GM18873 (cell line): ENCODE data around the gene BCL10.

Experiments
- ATAC-seq: cut with Tn5 transposase; IDR thresholded peaks from one replicate; pipeline ENCODE4 v1.9.1; 2021; ENCODE audit warnings: mild to moderate bottlenecking, moderate library complexity, moderate number of reproducible peaks; ENCODE audit not compliant: unreplicated experiment, low FRiP score

The BCL10 gene

DNA sequence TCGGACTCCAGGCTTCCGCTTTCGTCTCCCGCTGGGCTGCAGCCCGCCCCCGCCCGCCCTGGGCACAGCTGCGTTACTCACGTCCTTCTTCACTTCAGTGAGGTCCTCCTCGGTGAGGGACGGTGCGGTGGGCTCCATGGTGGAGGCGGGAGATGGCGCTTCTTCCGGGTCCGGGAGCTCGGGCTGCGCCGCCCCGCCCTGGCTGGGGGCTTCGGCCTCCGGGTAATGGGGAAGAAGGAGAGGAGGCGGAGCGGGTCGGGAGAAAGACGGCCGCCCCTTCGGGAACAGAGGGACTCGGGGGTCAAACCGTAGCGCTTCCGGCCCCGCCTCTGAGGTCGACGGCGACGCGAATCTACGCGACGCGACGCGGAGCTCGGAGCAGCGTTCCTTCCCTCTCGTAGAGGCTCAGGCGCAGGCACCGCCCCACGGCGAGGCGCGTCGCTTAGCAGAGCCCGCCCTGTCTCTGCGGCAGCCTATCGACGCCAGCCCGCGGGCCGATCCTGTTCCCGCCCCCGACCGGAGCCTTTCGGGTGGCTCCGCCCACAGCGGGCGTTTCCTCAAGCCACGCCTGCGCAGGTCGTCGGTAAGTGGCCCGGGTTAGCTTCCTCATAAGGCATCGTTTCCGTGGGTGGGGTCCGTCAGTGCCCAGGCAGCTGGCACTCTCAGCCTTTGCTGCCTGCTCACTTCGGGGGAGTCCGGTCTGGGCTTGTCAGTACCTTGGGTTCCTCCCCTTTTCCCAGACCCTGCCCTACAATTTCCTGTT is at the start of gene BCL10:
BCL10 (minus strand) TSS at position 418 of the 763 bp plus-strand sequence; CDS start at position 138, 280 bp downstream.
- peak; percentile 92 for ATAC-seq

DNA sequence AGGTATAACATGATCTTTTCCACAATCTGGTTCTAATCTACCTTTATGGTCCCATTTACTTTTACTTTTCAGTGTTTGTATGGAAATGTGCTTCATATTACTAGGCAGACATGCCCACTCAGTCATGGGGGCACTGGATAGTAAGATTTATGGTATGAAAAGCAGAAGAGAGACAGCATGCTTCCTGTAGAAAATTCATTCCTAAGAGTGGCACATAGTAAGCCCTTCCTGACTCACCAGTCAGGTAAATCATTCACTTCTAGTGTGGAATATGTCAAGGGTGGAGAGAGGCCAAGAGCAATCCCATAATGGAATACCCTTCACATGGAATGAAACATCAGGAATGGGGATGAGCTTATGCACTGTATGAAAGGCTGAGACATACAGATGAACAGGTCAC is 49.5 kb upstream of the BCL10 start:
- no peak for ATAC-seq

DNA sequence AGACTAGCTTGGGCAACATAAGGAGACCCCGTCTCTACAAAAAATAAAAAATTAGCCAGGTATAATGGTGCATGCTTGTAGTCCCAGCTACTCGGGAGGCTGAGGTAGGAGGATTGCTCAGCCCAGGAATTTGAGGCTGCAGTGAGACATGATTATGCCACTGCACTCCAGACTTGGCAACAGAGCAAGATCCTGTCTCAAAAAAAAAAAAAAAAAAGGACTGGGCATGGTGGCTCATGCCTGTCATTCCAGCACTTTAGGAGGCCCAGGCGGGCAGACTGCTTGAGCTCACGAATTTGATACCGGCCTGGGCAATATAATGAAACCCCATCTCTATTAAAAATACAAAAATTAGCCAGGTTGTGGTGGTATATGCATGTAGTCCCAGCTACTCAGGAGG is 47.3 kb upstream of the BCL10 start:
- no peak for ATAC-seq

DNA sequence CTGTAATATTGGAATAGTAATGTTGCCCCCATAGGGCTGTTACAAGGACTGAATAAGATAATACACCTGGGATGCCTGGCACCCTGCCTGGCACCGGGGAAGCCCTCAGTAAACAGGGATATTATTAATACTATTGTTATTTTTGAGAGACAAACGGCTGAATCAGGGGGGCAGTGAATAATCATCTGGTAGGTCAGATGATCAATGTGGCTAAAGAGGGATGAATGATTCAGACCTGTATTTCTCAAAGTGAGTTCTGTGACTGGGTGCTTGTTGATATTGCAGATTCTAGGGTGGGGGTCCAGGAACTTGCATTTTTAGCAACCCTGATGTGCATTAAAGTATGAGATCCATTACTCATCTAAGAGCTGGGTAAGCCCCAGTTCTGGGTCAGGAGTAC is 46.2 kb upstream of the BCL10 start:
- ATAC-seq, result no peak

DNA sequence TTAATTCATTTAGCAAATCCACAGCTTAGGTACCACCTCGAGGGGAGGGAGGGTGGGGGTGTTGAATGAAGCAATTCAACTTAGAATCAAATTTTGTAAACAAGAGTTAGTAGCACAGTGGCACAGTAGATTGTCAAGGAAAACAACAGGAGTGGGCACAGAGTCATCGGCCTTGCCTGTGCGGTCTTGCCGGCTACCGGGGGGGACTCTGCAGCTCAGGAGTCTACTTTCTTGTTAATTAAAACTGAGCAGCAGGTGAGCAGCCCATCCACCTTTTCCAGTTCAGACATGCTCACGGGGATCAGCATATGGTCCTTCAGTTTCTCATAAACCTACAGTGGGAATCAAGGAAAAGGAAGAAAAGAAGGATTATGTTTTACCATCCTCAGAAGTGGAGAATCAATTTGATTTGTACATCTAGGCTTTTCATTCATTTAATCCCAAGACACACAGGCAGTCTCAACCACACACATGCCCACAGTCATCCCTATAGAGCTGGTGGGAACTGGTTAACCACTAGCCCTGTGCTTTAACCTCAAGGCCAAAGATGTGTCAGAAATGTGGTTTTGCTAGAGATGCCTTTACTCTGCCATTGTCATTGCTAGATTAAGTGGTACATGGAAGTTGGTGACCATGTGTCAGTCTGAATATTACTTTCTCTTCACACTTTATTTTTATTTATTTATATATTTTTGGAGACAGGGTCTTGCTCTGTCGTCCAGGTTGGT is 45.0 kb upstream of the BCL10 start:
- ATAC-seq, result no peak

DNA sequence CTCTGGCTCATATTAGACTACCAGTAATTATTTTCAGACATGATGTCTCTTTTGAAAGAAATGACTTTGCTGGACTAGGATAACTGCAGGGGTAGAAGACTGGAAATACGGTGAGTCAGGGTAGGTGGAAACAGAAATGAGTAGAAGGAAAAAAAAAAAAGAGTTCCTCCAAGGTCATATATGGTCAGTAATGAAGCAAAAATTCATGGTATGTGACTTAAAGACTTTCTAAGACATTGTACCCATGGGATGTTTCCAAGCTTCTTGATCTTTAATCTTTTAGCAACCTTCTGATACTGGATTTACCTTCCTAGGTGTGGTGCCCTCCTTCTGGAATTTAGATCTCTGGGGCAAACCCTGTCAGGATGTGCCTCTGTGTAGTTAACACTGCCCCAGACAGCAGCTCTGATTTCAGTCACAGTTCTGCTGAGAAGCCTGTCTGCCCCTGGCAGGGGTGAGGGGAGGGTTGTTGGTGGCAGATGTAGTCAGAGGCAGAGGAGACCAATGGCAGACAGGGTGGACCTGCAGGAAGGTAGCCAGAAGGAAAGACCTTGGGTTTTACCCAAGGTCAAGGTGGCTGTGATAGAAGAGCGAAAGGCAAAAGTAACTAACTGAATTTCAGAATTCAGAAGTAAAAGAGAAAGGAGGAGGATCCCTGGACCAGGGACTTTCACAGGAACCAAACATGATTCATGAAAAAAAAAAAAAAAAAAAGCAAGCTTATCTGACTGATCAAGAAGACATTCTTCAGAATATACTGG is 44.1 kb upstream of the BCL10 start:
- no peak for ATAC-seq

DNA sequence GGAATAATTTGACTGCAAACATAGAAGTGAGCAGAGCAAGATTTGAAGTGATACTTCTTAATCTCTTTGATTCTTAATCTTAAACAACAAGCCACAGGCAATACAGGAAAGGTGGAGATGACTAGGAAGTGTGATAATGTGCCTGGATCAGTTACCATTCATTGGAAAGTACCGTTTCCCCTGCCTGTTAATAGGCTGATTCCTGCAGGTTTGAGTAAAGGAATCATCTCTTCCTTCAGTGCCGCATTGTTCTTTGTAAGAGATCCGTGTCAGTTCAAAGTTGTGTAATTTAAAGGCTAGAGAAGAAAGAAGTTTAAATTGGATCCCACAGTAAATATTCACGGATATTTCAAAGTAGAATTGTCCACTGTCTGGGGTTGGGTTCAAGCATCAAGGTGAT is 43.5 kb upstream of the BCL10 start:
- ATAC-seq, result no peak

DNA sequence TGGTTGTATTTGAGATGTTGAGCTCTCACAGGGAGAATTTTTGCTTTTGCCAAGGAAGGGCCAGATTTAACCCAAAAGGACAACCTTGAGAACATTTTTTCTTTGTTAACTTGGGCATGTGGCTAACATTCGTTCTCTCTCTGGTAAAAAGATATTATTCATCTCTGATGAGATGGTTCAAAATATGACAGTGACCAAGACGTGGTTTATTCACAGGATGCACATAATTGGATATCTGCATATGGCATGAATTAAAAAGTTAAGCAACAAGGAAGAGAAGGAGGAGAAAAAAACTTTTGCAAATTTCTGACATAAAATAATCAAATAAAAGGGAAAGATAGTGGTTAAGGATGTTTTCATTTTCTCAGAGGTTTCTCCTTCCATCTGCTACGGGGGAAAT is 43.1 kb upstream of the BCL10 start:
- no peak for ATAC-seq

DNA sequence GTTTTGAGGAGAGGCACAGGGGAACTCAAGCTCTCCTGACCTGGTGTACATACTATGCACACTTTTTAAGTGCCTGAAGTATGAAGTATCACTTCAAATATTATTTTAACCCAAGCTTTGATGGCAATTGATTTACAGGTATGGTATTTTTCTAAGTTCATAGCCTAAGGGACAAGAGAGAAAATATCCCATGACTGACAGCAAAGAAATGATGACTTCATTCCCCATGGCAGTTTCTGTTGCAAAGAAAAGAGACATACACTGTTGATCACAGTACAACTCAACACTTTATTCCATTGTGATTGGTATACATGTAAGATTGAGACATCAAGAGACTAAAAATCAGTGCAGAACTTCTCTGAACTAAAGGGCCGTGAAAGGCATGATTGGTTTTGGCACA is 41.8 kb upstream of the BCL10 start:
- no peak for ATAC-seq

DNA sequence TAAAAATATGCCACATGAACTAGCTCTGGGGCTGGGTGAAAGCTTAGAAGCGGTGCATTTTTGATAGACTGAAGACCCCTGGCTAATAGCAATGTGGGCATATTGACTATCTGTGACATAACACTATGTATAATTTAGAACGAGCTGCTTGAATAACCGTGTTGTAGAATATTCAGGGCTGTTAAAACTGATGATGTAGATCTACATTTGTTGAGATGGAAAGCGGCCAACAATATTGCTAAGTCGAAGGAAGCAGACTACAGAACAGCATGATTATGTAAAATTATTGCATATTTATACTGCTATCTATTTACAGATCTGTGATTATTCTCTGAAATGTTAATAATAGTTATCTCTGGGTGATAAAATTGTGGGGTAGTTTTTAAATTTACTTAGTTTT is 41.1 kb upstream of the BCL10 start:
- ATAC-seq, result no peak

DNA sequence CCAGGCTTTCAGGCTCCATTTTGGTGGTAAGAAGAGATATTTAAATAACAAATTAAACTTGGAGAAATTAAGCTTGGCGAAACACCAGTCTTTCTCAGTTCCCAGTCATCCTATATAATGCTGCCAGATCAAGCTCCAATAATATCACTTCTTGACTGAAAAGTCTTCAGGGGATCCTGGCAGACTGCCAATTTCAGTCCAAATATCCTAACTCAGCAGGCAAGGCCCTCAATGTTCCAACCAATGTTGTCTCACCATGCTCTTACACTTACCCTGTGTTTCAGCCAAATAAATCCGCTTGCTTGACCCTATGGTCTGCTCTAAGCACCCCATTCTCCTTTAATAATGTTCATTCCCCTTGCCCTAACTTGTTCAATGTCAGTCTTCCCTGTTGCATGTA is 39.9 kb upstream of the BCL10 start:
- ATAC-seq, result no peak

DNA sequence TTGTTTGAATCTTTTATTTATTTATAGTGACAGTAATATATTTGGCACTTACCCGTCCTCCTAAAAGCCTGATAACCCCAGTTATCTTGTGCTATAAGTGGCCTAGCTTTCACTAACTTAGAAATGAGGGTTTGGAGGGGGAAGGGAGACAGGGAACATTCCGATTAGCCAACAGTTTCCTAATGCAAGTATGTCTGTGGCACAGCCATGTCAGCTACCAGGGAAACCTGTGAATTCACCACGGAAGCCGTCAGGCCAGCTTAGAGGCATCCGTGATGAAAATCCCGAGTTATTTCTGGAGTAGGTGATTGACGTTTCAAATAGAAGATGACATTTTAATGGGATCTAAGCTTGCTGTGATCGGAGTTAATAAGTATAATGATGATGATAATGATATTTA is 39.4 kb upstream of the BCL10 start:
- no peak for ATAC-seq

DNA sequence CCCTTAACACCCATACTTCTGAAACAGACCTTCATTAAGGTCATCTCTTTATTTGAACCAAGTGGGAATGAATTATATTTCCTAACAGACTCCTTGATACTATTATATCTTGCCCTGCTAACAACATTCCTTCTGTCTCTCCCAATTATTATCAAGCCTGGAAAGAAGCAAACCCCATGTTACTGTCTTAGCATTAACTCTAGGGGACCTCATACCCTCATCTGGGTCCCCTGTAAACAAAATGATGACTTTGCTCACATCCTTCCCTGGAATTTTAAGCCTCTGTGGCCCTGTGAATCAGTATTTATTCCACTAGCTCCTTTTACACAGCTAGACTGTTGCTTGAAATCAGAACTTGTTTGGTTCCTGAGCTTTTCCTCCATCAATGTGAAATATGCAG is 38.3 kb upstream of the BCL10 start:
- no peak for ATAC-seq

DNA sequence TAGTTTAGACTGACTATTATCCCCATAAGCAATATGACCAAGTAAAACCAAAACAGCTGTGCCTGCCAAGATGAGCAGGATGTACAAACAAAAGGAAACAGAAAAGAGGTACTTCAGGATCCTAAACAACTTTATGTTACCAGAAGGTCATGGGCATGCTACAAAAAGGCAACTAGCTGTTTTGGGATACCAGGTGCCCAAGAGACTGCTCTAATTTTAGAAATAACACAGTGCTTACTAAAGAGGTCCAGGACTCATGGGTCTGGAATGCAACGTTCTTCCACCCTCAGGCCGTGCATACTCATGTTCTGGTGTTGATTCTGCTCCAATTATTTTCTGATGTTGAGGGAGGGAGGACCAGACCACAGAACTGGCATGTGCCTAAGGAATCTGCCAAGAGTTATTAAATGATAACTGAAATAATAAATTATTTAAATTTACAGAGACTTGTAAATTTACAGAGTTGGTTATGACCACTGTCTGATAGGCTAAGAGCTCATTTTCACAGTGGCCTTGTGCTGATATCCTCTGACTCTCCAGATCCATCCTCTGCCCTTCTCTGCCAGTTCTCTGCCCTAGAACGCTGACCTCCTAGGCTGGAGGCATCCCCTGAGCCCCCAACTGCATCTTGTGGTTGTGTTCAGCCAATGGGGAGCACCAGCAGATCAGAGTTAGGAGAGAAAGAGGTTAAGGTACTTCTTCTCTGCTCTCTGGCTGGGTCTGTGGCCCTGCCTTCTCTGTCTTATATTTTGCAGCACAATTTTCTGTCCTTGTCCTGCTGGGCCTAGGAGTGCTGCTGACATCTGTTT is 37.7 kb upstream of the BCL10 start:
- ATAC-seq, result no peak

DNA sequence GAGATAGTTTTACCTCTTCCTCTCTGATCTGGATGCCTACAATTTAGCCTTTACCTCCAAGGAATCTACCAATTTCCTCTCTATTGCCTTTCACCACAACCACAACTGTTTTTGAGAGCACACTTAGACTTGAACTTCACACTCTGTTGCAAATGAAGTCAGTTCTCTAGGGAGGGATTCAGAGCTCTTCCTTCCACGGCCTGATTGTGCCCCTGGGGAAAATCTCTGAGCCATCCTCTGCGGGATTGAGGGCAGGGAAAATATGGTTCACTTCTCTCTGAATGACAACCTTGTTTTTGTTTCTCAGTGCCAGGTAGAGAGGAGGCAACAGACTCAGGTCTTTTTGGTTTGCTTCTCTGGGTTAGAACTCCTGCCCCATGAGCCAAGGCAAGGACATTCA is 35.4 kb upstream of the BCL10 start:
- ATAC-seq, result no peak

DNA sequence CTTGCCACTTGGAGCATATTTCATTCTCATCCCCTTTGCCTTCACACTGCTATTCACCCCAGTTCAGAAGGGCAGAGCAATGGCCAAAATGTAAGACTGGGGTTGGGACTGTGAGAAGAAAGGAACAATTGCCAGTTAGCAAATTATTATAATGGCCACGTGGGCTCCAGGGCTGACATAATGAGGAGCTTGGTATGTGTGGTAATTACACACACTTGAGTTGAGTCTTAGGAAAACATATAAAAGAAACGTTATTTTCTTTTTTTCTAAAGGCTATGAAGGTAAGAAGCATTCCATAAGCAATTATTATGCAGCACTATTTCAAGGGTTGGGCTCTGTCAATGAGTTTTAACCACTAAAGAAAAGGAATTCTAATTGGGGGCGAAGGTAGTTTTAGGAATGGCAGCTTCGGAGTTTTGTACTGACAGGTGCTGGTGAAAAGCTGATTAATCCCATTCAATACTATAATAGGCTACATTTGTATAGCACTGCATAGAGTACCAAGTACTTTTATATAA is 32.5 kb upstream of the BCL10 start:
- no peak for ATAC-seq

DNA sequence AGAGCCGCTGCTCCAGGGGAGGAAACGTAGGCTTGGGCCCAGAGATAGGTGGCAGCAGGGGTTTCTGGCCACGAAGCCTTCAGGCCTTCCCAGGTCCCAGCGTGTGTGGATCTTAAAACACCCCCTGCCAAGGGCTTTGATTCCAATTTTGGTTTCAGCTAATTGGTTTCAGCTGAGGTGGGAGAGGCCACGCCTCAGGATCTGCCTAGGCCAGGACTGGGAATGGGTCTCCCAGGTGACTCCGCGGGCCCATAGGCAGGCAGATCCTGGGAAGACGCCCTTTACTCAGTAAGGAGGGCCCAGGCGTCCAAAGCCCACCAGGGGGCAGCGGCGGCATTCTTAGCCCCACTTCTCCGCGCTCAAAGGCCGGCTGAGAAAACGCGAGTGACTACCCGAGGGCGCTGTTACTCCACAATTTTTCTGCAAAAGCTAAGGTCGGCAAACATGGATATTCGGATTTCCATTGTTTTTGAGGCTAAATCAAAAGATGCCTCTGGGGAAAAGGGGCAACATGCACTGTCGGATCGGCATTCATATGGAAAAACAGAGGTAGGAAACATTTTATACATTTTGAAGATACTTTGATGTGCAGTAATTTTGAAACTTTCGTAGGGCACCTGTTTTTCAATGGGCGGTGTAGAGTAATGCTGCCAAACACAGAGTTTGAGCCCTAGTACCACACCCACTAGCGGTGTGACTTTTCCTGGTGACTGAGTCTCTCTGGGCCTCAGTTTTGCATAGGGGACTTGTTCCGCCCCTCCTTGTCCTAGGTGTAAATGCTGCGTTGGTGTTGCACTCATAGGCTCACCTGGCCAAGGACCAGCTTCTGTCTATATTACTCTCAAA is 31.8 kb upstream of the BCL10 start:
- ATAC-seq, result peak; percentile 74

DNA sequence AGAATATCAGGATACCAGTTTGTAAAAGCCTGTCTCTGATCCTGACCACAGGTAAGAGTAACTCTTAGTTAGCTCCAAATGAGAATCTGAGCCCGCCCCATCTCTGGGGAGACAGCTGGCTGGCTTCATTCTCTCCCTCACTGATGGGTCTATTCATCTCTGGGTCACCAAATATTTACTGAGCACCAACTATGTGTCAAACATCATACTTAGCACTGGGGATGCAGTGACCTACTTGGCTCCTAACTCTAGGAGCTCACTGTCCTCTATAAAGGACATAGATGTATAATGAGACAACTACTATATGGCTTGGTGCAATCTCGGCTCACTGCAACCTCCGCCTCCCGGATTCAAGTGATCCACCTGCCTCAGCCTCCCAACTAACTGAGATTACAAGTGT is 29.8 kb upstream of the BCL10 start:
- no peak for ATAC-seq

DNA sequence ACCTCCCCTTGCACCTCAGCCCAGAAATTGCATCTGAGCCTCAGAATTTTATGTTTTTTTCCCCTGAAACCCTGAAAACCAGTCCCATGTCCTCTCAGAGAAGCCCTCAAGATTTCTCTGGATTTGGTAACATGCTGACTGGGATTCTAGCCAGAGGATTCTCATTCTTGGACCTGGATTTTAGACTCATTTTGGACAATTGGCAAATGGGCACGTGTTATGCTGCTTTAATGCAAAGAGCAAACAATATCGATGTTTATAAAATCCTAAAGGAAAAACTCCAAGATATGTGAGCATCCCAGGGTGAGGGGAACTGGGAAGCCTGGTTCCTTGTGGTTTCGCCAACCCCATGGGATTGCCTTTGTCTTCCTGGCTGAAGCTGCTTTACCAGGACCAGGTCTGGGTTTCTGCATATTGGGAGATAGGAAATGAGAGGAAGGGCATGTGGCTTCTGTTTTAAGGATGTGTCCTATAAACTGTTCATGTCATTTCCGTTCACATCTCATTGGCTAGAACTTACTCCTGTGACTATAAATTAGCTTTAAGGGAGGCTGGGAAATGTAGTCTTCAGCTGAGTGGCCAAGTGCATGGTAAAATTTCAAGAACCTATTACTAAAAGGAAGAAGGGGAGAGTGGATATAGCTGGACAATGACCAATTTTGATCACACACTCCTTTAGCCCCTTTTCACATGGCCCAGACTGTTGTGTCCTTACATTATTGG is 27.2 kb upstream of the BCL10 start:
- ATAC-seq, result no peak
